Fibroblast of upper back skin (primary cell): Measurements from ENCODE around the gene ECHS1.

Experiments
- DNase-seq: peaks from one replicate; pipeline ENCODE4 v3.0.0-alpha.2; 2013

Gene ECHS1

DNA sequence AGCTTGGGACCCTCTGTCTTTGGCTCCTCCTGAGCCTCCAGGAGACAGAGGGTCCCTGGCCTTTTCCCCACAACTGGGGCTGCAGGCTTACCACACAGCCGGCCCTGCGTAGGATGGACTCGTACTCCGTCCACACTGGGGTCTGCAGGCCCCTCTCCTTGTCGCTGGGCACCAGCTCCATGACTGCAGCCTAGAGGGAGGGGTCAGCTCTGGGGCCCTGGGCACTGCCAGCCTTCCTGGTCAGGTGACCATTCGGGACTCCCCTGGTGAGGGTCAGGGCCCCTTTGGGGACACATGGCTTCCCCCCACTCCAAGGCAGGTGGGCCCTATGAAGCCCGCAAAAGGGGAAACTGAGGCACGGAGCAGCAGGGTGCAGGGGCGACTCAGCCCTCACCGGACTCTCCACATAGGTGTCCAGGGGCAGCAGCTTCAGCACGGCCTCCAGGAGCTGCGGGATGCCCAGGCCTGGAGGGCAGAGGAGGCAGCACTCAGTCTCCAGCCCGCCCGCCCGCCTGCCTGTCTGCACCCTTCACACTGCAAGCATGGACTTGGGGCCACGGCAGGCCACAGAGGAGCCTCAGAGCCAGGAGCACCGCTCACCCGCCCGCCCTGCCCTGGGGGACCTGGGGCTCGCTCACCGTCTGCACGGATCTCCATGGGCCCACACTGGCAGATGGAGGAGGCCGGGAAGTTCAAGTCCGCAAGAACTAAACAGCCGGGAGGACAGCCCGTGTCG, 16.4 kb downstream of the ECHS1 start:
- DNase-seq: no peak

DNA sequence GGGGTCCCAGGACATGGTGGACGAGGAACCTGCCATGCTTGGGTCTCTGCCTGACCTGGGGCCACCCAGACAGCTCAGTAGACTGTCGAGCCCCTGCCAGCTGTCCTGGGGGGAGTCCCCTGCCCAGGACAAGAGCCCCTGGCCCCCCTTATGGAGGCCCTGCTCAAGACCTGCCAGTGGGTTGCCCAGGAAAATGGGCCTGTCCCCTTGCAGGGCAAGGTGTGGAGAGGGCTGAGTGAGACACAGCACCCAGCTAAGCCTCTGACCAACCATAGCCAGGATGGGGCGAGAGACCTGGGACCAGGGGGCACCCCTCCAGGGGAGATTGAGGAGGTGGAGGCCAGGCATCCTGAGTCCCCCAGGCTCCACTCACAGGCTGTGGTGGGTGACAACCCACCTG, 17.2 kb downstream of the ECHS1 start:
- DNase-seq: no peak

DNA sequence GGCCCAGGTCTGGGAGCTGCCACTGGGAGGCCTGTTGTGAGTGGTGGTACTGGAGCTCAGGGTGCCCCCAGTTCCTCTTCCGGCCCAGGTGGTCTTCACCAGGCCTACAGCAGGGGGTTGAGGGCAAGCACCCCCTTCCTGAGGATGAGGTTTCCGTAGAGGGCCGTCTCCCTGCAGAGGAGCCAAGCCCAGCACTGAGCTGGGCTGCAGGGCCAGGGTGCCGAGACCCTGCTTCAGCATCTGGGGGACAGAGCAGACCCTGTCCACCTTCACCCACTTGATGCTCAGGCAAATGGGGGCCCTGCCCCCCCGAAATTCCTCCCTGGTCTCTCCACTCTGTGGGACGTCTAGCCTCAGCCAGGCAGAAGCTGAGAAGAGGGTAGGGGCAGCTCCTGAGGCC, 17.9 kb downstream of the ECHS1 start:
- no peak for DNase-seq

DNA sequence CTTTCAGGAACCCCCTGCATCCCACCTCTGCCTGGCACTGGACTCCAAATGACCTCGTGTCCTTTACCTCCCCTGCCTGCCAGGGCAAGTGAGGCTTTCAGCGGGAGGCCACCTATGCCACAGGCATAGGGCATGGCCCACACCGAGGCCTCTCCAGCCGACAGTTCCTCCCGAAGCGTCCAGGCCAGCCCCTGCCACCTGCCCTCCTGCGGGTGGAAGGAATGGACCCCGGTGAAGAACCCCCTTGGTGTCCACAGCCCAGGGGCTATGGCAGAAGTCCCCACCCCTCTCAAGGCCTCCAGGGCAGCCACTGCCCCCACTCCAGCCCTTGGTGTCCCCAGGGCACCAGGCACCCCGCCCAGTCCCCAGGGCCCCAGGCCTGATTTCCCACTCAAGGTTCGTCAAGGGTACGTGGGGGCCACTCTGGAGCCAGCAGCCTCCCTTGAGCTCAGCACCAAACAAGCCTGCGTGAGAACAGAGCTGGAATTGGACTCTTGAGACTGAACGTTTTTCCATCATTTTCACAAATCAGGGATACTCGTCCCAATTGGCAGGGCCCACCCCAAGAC, 18.4 kb downstream of the ECHS1 start:
- DNase-seq: no peak

DNA sequence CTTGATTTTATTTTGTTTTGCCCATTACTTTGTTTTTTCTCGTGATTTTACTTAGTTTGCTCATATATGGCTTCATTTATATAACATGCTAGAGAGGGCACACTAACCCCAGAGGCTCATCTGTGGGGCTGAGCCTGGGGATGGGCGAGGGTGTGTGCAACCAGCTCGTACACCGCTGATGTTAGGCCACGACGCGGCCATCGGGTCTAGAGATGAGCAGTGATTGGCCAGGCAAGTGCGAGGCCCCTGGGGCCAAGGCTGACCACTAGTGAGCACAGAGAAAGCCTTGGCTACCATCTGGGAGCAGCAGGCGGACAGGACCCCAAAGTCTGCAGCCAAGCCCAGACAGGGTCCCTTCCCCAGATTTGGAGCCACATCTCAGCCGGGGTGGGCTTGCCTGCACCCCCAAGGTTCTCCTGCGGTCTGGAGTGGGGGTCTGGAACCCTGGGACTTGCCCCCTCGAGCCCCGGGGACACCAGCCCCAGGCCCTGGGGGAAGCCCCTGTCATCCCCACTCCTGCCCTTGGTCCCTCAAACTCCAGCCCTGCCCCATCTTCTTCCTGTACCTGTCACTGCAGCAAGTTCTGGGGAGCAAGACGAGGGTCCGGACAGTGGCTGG, 19.1 kb downstream of the ECHS1 start:
- DNase-seq: no peak

DNA sequence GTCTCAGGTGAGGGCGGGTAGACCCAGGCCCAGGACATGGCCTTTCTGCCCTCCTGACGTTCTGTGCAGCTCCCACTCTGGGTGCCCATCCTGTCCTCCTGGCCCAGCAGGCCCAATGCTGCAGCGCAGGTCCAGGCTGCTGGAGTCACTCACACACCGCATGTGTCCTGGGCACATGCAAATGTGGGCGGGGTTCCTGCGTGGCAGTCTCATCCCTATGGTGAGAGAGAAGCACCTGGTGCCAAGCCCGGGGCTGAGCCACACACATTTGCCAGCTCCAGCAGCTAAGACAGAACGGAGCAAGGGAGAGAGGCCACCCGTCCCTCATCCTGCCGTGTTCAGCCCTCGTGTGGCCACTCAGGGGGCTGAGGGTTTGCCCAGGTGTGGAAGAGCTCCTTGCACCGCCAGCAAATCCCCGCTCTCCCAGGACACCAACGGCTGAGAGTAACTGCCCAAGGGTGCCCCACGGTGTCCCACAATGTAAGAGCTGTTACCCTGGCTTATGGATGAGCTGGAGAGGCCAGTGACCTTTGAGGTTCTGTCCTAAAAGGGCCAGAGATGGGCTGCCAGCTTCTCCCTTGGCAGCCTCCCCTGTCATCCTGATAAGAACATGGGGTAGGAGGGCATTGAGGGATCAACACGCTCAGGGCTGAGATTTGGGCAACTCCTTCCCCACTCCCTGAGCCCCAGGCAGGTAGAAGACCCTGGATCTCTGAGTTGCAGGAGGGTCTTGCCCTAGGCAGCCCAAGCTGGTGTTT, 19.8 kb downstream of the ECHS1 start:
- no peak for DNase-seq

DNA sequence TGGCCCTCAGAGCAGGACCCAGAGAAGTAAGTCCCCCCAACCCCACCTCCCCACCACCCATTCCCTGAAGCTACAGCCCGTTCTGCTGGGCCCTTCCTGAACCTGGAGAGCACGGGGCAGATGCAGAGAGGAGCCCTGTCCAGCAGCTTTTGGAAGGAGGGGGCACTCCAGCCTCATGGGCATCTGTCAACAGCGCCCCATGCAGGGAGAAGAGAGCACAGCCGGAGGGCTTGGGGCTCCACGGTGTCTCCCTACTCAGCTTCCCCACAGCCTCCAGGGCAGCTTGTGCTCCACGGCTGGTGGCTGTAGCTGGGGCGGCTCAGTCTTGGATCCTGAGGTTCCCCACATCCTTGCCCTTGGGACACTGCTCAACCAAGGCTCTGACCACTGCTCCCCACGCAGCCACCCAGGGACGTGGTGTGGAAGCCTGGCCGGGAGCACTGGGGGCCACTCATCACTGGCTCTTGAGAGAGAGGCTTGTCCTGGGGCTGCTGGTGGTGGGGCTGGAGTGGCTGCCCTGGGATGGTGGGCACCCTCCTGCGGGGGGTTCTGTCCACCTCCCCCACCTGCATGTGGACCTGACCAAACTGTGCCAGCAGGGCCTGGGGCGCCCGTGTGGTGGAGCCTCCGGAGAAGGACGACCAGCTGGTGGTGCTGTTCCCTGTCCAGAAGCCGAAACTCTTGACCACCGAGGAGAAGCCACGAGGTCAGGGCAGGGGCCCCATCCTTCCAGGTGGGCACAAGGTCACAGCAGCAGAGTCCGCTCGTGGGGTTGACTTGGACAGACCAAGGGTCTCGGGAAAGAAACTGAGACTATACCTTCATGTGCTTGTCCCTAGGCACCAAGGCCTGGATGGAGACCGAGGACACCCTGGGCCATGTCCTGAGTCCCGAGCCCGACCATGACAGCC, 21.5 kb downstream of the ECHS1 start:
- no peak for DNase-seq

DNA sequence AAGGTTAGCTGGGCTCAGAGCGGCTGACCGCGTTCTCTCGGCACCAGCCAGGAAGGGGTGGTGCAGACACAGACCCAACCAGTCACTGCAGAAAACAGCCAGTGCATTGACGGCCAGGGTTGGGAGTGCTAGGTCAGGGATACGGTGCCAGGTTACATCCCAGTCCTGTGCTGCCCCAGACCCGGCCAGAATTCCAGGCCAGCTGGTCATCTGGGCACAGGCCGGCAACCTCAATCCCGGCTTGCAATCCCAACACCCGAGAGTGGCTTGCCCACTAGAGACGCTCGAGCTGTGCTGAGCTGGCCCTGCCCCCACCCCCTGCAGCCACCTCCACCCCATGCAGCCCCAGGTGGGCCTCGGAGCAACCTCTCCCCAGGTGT, 22.2 kb downstream of the ECHS1 start:
- no peak for DNase-seq

DNA sequence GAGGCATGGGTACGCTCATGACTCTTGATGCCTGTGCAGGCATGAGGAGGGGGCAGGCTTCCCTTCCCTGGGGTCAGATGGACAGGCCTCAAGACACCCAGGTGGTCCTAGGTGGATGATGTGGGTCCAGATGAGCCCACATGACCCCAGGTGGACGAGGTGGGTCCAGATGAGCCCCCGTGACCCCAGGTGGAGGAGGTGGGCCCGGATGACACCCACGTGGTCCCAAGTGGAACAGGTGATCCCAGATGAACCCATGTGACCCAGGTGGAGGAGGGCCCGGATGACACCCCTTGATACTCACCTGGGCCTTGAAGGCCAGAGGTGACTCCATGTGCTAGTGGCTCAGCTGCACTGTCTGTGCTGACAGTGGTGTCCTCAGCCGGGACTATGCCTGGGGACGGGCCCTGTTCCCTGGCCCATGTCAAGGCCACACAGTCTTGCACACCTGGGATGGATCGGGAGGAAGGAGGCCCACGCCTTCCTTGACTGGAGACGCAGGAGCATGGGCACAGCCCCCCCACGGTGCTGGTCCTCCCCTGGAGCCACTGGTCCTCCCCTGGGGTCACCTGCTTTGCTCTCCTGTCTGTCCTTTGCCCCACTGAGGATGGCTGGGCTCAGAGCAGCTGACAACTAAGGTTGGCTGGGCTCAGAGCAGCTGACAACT, 22.7 kb downstream of the ECHS1 start:
- DNase-seq: no peak

DNA sequence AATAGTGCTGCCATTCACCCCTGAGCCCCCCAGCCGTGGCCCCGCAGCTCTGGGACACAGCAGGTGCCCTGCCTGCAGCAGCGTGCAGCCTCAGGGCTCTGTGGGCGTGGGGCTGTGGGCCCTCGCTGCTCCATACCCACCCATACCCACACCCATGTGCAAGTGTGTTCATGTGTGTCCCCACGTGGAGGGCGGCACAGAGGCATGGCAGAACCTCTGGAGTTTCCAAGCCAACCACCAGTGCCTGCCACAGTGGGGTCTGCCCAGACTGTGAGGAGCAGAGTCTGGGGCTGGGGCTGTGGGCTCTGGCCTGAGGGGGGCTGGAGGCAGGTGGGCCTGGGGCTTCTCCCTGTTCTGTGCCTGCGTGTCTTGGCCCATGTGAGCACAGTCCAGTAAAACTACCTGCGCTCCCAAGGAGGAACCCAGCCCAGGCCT, 23.6 kb downstream of the ECHS1 start:
- no peak for DNase-seq

DNA sequence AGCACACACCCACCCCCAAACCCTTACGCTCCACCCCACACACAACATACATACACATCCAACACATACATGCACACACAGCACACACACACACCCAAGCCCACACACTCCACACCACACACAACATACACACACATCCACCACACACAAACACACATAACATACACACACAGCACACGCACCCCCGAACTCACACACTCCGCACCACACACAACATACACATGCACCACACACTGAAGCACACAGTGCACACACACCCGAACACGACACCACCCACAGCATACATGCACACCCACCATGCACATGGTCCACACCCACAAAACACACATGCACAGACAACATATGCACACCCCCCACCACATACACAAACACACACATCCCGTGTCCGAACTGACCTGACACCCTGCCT, 24.0 kb downstream of the ECHS1 start:
- DNase-seq: no peak

DNA sequence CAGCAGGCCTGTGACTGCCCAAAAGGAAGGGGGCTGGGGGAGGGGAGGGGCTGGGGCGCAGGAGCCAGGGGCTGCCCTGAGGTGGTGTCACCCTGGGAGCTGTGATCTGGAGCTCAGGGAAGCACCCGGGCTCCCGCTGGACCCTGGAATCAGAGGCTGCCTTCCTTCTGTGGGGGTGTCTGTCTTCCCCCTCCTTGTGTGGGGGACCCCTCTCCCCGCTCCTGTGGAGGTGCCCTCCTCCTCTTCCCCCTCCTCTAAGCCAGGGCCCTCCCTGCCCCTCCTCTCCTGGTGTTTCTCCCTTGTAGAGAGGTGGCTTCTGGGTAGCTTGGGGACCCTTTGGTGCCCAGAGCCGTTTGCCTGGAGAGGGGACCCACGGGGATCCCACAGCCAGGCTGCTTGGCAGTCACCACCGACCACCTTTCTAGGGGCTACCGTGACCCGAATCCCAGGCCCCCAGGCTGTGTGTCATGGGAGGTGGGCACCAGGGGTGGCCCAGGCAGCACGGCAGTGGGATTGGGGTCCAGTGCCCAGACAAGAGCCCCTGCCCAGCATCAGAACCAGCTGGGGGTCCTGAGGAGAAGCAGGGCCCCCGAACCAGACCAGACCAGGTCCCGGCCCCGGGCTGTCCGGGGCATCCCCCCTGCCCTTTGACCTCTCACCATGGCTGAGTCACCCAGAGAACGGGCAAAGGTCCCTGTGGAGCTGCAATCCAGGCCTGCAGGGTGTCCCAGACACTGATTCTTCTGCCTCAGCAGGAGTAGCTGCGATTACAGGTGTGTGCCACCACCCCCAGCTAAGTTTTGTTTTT, 25.2 kb downstream of the ECHS1 start:
- no peak for DNase-seq

DNA sequence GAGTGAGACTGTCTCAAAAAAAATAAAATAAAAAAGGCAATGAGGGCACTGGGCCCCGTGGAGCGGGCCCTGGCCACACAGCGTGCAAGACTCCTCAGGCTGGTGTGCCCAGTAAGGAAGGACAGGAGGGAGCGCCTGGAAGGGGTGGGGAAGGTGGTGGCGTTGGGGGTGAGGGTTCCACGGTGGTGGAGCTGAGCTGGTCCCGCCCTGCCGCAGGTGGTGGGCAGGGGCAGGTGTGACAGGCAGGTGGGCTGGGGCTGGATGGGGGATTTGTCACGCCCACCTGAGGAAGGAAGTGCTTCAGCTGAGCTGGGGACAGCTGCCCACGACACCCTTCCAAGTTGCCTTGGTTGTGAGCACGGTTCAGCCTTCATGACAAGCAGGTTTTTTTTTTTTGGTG, 26.7 kb downstream of the ECHS1 start:
- DNase-seq: no peak

DNA sequence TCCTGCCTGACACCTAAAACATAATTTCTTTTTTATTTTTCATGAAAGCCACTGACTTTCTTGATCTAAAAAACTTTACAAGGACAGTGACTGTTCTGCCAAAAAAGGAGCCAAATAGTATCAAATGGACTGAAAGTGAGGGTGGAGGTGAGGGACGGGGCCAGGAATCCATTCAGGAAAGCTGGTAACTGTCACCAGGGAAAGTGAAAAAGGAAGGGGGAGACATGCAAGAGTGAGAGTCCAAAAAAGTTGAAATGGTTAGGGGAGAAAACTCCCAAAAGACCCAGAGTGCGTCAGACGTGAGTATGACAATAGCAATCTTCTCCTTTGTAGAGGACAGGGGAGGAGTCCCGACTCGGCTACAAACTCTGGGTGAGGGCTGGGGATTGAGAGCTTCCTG, 28.9 kb downstream of the ECHS1 start:
- no peak for DNase-seq

DNA sequence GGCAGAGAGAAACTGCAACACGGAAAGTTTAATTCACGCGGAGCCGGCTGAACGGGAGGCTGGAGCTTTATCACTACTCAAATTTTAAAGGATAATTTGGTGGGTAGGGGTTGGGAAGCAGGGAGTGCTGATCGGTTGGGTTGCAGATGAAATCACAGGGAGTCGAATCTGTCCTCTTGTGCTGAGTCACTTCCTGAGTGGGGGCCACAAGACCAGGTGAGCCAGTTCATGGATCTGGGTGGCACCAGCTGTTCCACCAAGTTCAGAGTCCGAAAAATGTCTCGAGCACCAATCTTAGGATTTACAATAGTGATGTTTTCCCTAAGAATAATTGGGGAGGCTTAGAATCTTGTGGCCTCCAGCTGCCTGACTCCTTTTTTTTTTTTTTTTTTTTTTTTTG, 29.6 kb downstream of the ECHS1 start:
- no peak for DNase-seq

DNA sequence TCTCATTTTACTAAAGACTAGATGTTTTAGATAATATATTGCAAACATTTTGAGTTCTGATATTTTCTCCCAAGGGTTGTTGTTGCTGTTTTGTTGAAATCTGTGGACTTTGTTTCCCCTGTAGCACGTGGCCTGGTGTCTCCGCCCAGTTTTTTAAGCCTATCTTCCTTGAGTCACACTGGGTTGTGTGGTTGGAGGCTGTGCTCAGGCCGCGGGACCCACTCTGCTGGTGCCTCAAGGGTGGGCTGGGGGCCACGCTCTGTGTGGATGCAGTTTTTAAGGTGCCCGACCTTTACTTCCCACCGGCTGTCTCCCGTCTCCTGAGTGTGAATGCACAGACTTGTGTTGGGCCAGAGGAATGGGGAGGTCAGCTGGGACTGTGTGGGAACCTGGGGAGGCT, 30.2 kb downstream of the ECHS1 start:
- DNase-seq: no peak

DNA sequence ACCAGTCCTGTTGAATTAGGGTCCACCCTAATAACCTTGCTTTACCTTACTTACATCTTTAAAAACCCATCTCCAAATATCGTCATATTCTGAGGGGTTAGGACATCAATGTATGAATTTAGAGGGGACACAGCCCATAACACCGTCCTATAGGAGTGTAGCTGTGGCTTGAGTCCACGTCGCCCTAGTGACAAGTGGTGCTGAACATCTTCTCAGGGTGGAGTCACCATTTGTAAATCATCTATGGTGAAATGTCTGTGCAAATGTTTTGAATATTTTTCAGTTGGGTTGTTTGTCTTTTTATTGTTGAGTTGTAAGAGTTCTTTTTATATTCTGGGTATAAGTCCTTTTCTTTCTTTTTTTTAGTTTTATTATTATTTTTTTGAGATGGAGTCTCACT, 31.2 kb downstream of the ECHS1 start:
- no peak for DNase-seq

DNA sequence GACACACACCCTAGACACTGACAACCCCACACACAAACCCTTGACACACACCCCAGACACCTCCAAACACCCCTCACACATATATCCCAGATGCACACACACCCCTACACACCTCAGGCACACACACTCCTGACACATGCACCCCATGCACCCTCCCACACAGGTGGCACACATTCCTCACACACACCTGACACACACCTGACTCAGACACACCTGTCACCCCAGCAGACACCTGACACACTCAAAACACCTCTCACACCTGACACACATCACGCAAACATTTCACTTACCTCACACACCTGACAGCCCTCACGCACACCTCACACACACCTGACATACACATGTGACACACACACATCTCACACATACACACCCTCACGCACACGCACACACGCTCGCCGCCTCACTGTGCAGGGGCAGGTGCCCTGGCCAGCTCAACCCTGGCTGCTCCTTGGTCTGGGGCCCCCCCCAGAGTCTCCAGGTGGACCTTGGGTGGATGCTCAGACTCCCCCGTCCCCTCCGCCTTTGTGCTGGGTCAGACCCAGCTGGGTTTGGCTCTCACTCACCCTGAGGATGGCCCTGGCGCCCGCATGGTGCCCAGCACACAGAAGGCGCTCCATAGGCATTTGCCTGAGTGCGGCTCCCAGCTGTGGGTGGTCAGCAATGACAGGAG, 33.3 kb downstream of the ECHS1 start:
- no peak for DNase-seq

DNA sequence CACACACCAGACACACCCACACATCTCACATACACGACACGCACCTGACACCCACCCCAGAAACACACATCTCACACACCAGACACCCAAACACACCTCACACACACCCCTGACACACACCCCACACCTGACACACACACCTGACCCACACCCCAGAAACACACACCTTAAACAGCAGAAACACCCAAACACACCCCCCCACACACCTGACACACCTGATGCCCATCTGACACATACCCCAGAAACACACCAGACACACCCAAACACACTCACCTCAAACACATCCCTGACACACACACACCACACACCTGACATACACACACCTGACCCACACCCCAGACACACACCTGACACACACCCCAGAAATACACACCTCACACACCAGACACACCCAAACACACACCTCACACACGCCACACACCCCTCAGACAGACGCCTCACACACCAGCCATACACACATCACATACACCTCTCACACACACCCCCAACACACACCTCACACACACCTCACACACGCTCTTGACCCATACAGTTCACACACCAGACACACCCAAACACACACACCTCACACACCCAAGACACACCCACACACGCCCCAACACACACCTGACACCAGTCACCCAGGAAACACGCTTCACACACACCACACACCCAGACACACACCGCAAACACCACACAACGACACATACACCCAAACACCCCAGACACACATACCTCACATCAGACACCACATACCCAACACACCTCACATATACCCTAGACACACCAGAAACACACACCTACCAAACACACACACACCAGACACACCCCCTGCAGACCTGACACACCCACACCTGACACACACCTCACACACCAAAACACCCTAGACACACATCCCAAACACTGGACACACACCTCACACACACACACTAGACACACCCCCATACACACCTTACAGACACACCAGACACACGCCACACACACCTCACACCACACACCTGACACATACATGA, 34.8 kb downstream of the ECHS1 start:
- no peak for DNase-seq

DNA sequence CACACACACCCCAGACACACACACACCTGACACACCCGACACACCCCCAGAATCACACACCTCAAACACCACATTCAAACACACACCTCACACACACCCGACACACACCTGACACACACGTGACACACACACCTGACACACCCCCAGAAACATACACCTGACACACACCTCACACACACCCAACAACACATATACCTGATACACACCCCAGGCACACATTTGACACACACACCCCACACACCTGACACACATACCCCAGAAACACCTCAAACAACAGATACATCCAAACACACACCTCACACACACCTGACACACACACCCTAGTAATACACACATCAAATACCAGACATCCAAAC, 35.8 kb downstream of the ECHS1 start:
- no peak for DNase-seq
